ENCODE data around the gene SPEG.

DNA sequence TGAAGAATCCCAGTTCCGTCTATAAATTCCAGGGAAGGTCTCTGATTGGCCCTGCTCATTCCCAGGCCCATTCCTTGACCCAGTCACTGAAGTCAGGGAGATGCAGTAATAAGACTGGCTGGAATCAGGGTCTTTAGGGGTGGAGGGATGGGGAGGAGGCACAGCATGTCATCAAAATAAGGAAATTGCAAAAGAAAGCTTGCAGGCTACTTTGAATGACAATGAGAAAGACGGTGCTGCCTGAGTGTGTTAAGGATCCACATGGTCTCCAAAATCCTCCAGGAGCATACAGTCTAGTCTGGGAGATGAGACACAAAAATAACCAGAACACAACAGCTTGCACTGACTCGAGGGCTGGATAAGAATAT lies 18.4 kb upstream of the SPEG start:
- TF ChIP-seq, protein P1, sequence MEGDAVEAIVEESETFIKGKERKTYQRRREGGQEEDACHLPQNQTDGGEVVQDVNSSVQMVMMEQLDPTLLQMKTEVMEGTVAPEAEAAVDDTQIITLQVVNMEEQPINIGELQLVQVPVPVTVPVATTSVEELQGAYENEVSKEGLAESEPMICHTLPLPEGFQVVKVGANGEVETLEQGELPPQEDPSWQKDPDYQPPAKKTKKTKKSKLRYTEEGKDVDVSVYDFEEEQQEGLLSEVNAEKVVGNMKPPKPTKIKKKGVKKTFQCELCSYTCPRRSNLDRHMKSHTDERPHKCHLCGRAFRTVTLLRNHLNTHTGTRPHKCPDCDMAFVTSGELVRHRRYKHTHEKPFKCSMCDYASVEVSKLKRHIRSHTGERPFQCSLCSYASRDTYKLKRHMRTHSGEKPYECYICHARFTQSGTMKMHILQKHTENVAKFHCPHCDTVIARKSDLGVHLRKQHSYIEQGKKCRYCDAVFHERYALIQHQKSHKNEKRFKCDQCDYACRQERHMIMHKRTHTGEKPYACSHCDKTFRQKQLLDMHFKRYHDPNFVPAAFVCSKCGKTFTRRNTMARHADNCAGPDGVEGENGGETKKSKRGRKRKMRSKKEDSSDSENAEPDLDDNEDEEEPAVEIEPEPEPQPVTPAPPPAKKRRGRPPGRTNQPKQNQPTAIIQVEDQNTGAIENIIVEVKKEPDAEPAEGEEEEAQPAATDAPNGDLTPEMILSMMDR (IDR thresholded peaks at IDR 0.05; ENCODE audit: low read depth, low read length) = no peak
- TF ChIP-seq EZH2phosphoT487 (IDR thresholded peaks at IDR 0.05; ENCODE audit: low read depth) = no peak

Data from OCI-LY3 (cell line).